GM06990 (cell line): ENCODE measurements around the gene CEACAM19.
"Not testable (repeated sequence)": the region's sequence is repeated elsewhere in the genome, so short reads cannot be mapped to it uniquely, and the experiment has no call there.

ENCODE experiments used
- DNase-seq: peaks from one replicate; pipeline ENCODE4 v3.0.0-alpha.2; 2011; ENCODE audit not compliant: insufficient read length; ENCODE audit errors: extremely low read depth
- H3K27me3 ChIP-seq: replicated peaks from 2 replicates; pipeline ENCODE4 v1.6.0; 2011; ENCODE audit warnings: low read length; ENCODE audit not compliant: control insufficient read depth, insufficient read depth
- H3K36me3 ChIP-seq: 2 replicates; pipeline ENCODE4 v1.5.1; 2011; ENCODE audit warnings: low read length; ENCODE audit not compliant: control insufficient read depth, insufficient read depth
- H3K4me3 ChIP-seq: replicated peaks from 2 replicates; pipeline ENCODE4 v1.5.1; 2011; ENCODE audit warnings: low read depth, mild to moderate bottlenecking, control low read depth, low read length
- TF ChIP-seq, protein P1 (sequence below): IDR thresholded peaks from 2 replicates; pipeline ENCODE4 v1.5.1; 2011; ENCODE audit warnings: low read length, control low read depth, mild to moderate bottlenecking, inconsistent platforms; ENCODE audit not compliant: insufficient read depth, poor library complexity, severe bottlenecking

CEACAM19 gene

GRCh38 chr19:44627631-44628030, 43.7 kb upstream of the CEACAM19 start:
- Histone ChIP-seq H3K36me3 (no peaks in the 10 kb centered on the region), H3K27me3 (no peaks in the 10 kb centered on the region; the same call in 1 of the 2 replicates), H3K4me3 (no peak overlapping the region)
- TF ChIP-seq, protein P1, sequence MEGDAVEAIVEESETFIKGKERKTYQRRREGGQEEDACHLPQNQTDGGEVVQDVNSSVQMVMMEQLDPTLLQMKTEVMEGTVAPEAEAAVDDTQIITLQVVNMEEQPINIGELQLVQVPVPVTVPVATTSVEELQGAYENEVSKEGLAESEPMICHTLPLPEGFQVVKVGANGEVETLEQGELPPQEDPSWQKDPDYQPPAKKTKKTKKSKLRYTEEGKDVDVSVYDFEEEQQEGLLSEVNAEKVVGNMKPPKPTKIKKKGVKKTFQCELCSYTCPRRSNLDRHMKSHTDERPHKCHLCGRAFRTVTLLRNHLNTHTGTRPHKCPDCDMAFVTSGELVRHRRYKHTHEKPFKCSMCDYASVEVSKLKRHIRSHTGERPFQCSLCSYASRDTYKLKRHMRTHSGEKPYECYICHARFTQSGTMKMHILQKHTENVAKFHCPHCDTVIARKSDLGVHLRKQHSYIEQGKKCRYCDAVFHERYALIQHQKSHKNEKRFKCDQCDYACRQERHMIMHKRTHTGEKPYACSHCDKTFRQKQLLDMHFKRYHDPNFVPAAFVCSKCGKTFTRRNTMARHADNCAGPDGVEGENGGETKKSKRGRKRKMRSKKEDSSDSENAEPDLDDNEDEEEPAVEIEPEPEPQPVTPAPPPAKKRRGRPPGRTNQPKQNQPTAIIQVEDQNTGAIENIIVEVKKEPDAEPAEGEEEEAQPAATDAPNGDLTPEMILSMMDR, result no peak
- no peak for DNase-seq

- no peak for DNase-seq
- TF ChIP-seq, protein P1, result no peak
- H3K36me3 ChIP-seq, result no peaks in the 10 kb centered on the region
- H3K4me3 ChIP-seq, result no peak overlapping the region
- H3K27me3 ChIP-seq, result no peaks in the 10 kb centered on the region; the same call in 1 of the 2 replicates
Observed at GRCh38 chr19:44628793-44629192, 42.5 kb upstream of the CEACAM19 start.

DNA sequence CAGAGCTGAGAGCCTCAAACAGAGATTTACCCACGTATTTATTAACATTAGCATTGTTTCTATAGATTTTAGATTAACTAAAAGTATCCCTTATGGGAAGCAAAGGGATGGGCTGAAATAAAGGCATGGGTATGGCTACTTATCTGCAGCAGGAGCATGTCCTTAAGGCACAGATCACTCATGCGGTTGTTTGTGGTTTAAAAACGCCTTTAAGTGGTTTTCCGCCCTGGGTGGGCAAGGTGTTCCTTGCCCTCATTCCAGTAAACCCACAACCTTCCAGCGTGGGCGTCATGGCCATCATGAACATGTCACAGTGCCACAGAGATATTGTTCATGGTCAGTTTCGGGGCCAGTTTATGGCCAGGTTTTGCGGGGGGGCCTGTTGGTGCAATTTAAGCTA, 39.7 kb upstream of the CEACAM19 start:
- H3K4me3 ChIP-seq, H3K27me3 ChIP-seq, DNase-seq, H3K36me3 ChIP-seq: not testable (repeated sequence)

- H3K27me3 ChIP-seq, DNase-seq, H3K36me3 ChIP-seq, H3K4me3 ChIP-seq: not testable (repeated sequence)
Observed at GRCh38 chr19:44634058-44634457, 37.2 kb upstream of the CEACAM19 start.

DNA sequence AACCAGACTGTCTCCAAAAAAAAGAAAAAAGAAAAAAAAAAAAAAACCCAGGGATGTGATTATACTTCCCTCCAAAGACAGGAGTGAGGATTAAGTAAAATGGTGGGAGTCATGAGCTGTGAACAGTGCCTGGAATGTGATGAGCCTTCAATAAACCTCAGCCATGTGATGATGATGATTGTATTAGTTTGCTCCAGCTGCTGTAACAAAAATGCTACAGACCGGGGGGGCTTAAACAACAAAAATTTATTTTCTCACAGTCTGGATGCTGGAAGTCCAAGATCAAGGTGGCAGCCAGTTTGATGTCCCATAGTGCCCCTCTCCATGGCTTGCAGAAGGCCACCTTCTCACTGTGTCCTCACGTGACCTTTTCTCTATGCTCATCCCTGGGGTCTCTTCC, 36.5 kb upstream of the CEACAM19 start:
- Histone ChIP-seq H3K4me3 (no peak overlapping the region), H3K27me3 (no peaks in the 10 kb centered on the region), H3K36me3 (no peaks in the 10 kb centered on the region)
- no peak for DNase-seq
- TF ChIP-seq, protein P1, result no peak

DNA sequence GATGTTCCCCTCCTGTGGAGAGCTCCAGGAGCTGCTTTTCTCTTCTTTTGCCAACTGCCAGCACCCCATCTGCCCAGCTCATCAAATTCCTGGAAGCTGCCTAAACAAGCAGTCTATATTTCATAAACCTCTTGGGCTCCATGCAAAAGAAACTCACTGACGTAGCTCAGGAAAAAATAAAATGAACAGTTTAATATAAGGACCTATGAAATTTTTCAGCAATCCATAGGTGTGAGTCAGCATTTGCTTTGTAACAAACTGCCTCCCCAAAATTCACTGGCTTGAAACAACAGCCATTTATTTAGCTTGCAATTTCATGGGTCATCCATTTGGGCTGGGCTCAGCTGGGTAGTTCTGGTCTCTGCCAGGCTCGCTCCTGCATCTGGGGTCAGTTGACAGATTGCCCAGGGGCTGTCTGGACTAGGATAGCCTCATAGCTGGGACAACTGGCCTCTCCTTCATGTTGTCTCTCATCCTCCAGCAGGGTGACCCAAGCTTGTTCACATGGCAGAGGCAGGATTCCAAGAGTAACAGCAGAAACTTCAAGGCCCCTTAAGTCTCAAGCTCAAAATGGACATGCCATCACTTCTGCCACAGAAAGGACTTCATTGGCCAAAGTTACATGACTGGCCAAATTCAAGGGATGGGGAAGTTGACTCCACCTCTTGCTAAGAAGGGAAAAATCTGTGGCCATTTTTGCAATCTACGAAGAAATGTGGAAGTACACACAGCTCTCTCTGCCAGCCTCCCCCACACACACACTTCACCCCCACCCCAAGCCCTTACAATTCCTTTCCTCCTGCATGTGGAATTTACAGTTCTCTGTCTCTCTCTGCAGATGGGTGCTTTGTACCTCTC, 35.5 kb upstream of the CEACAM19 start:
- TF ChIP-seq, protein P1, result no peak
- no peak for DNase-seq
- Histone ChIP-seq H3K27me3 (no peaks in the 10 kb centered on the region), H3K36me3 (no peaks in the 10 kb centered on the region), H3K4me3 (no peak overlapping the region)
